ENCODE results near the gene STAT4. TPM values are rescaled to one million over a fixed set of nuclear protein-coding genes. Genes with fewer than 3 reads are reported as not detected.

Gene STAT4
- polyA plus RNA-seq, 1 of the 3 experiments (the other 2 are of a cell fraction): 0.12 TPM

DNA sequence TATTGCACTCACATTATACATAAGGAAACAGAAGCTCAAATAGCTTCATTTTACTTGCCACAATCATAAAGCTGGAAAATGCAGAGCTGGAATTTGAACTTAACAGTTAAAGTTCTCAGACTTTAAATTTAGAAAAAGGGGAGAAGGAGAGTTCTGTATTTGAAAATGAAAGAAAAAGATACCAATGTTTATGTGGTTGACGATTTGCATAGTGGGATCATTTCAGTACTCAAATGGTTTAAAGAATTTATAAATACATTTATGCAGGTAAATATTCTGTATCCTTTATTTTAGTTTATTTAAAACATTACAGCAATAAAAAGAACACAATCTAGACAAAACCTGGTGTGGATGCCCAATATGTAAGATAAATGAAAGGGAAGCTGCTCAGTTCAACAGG is 25.5 kb upstream of the STAT4 start:
- Histone ChIP-seq H3K9ac (no peak overlapping the region), H3K36me3 (replicated peaks in 1 of 2; ENCODE audit: control insufficient read depth in 1 of 2, insufficient read depth in 2 of 2, low read length in 1 of 2) (no peaks in the 10 kb centered on the region), H3K4me2 (no peak overlapping the region), H3K27me3 (ENCODE audit: insufficient read depth) (no peaks in the 10 kb centered on the region), H4K20me1 (ENCODE audit: insufficient read depth) (no peaks in the 10 kb centered on the region; the same call in 1 of the 2 replicates), H3K4me3 (ENCODE audit: low read depth in 2 of 2, low read length in 1 of 2) (no peak overlapping the region), H2AFZ (ENCODE audit: low read depth) (no peak overlapping the region), H3K9me3 (no peaks in the 10 kb centered on the region), H3K9me2 (no peaks in the 10 kb centered on the region), H3K27ac (ENCODE audit: low read depth in 2 of 2, low read length in 1 of 2) (no peak overlapping the region), H3K79me2 (ENCODE audit: insufficient read depth) (no peaks in the 10 kb centered on the region), H3K4me1 (ENCODE audit: control insufficient read depth in 1 of 2, insufficient read depth in 2 of 2, low read depth in 1 of 2, low read length in 1 of 2) (peaks cover 6 to 15% of the 10 kb centered on the region in 2 experiments), H3F3A (replicated peaks; ENCODE audit: insufficient read depth) (peaks cover 24% of the 10 kb centered on the region)
- no peak for TF ChIP-seq EP300 (IDR thresholded peaks at IDR 0.05; ENCODE audit: borderline replicate concordance in 1 of 2, low read depth in 1 of 2, low read length in 1 of 2)
- TF ChIP-seq RAD21 (IDR thresholded peaks at IDR 0.05; ENCODE audit: low read length): no peak
- no peak for TF ChIP-seq RFX5 (IDR thresholded peaks at IDR 0.05; ENCODE audit: low read length)
- TF ChIP-seq, protein P1, sequence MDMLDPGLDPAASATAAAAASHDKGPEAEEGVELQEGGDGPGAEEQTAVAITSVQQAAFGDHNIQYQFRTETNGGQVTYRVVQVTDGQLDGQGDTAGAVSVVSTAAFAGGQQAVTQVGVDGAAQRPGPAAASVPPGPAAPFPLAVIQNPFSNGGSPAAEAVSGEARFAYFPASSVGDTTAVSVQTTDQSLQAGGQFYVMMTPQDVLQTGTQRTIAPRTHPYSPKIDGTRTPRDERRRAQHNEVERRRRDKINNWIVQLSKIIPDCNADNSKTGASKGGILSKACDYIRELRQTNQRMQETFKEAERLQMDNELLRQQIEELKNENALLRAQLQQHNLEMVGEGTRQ (IDR thresholded peaks at IDR 0.05; ENCODE audit: borderline replicate concordance, low read depth, low read length): no peak
- no peak for TF ChIP-seq FOXJ3 (CRISPR knock-in tag; IDR thresholded peaks at IDR 0.05)
- TF ChIP-seq NRF1 (IDR thresholded peaks at IDR 0.05; ENCODE audit: low read depth, low read length): no peak
- ChIA-PET CTCF (interaction anchor here (0.6 to 2.2 kb wide), 2 partner anchors 11 to 307 kb away, joined by 3 to 14 read pairs; no protein-coding TSS in a partner anchor), POLR2A (no interaction called here)
- 95% methylated on average over 1 of the region's 1 CpG for whole genome bisulfite sequencing (ENCODE audit: low lambda C conversion rate)
- no peak for DNase-seq

DNA sequence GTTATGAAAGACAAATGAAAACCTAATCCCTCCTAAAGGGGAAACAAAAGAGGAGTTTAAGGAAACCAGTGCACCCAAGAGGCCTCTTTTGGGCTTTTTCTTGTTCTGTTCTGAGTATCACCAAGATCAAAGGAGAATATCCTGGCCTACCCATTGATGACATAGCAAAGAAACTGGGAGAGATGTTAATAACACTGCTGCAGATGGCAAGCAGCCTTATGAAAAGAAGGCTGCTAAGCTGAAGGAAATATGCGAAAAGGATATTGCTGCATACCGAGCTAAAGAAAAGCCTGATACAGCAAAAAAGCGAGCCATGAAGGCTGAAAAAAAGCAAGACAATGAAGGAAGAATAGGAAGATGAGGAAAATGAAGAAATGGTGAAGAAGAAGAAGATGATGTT is 23.6 kb upstream of the STAT4 start:
- WGBS (ENCODE audit: low lambda C conversion rate): 98% methylated on average over 3 of the region's 3 CpGs
- CTCF ChIA-PET: interaction anchor here (1.5 kb wide), 1 partner anchor 347 kb away, joined by 6 read pairs; no protein-coding TSS in a partner anchor
- H2AFZ ChIP-seq (ENCODE audit: low read depth): no peak overlapping the region
- H3K4me1 ChIP-seq (ENCODE audit: control insufficient read depth in 1 of 2, insufficient read depth in 2 of 2, low read depth in 1 of 2, low read length in 1 of 2): peaks cover 12 to 30% of the 10 kb centered on the region in 2 experiments
- no peaks in the 10 kb centered on the region for H3K27me3 ChIP-seq (ENCODE audit: insufficient read depth)
- H4K20me1 ChIP-seq (ENCODE audit: insufficient read depth): no peaks in the 10 kb centered on the region; the same call in 1 of the 2 replicates
- H3K9me3 ChIP-seq: no peaks in the 10 kb centered on the region
- H3K4me3 ChIP-seq (ENCODE audit: low read depth in 2 of 2, low read length in 1 of 2): no peak overlapping the region
- no peak for TF ChIP-seq CHD2 (IDR thresholded peaks at IDR 0.05; ENCODE audit: low read length, partially characterized antibody)
- no peak for TF ChIP-seq RXRA (IDR thresholded peaks at IDR 0.05; ENCODE audit: borderline replicate concordance, low read depth)
- TF ChIP-seq EZH2phosphoT487 (IDR thresholded peaks at IDR 0.05; ENCODE audit: borderline replicate concordance, low read depth): no peak
- TF ChIP-seq ZBTB33 (IDR thresholded peaks at IDR 0.05; ENCODE audit: borderline replicate concordance, low read depth): no peak
- no peak for TF ChIP-seq GATA2 (CRISPR knock-in tag; IDR thresholded peaks at IDR 0.05)
- no peak for TF ChIP-seq FOSL2 (IDR thresholded peaks at IDR 0.05; ENCODE audit: borderline replicate concordance, low read depth)
- TF ChIP-seq FOXM1 (IDR thresholded peaks at IDR 0.05; ENCODE audit: low read depth): no peak
- no peak for TF ChIP-seq SIN3A (IDR thresholded peaks at IDR 0.05; ENCODE audit: borderline replicate concordance, low read depth, low read length)
- TF ChIP-seq TAF1 (IDR thresholded peaks at IDR 0.05; ENCODE audit: borderline replicate concordance, low read depth, low read length): no peak
- no peak for TF ChIP-seq RFX5 (IDR thresholded peaks at IDR 0.05; ENCODE audit: low read length)
- no peak for TF ChIP-seq MAX (IDR thresholded peaks at IDR 0.05; ENCODE audit: low read depth)
- TF ChIP-seq MEF2A (IDR thresholded peaks at IDR 0.05; ENCODE audit: borderline replicate concordance, low read depth): no peak
- no peak for TF ChIP-seq NFIC (IDR thresholded peaks at IDR 0.05; ENCODE audit: borderline replicate concordance)
- no peak for TF ChIP-seq TCF12 (IDR thresholded peaks at IDR 0.05)
- H3K27ac ChIP-seq (ENCODE audit: low read depth in 2 of 2, low read length in 1 of 2): no peak overlapping the region
- H3K9ac ChIP-seq: no peak overlapping the region
- DNase-seq: no peak
- no peaks in the 10 kb centered on the region for H3K36me3 ChIP-seq (replicated peaks in 1 of 2; ENCODE audit: control insufficient read depth in 1 of 2, insufficient read depth in 2 of 2, low read length in 1 of 2)
- H3K9me2 ChIP-seq: no peaks in the 10 kb centered on the region
- no peaks in the 10 kb centered on the region for H3K79me2 ChIP-seq (ENCODE audit: insufficient read depth)
- H3F3A ChIP-seq (replicated peaks; ENCODE audit: insufficient read depth): peaks cover 37% of the 10 kb centered on the region
- H3K4me2 ChIP-seq: no peak overlapping the region
- POLR2A ChIA-PET: no interaction called here
